ENCODE data around the gene LAMTOR1. TPM values are rescaled to one million over a fixed set of nuclear protein-coding genes. Genes with fewer than 3 reads are reported as not detected.
A peak's percentile ranks its signal among the peaks of the same experiment; 100 is the strongest.

LAMTOR1 gene
- total RNA-seq, 4 donors from 2014 or later: 86.6 to 132 (median 88.1) TPM

DNA sequence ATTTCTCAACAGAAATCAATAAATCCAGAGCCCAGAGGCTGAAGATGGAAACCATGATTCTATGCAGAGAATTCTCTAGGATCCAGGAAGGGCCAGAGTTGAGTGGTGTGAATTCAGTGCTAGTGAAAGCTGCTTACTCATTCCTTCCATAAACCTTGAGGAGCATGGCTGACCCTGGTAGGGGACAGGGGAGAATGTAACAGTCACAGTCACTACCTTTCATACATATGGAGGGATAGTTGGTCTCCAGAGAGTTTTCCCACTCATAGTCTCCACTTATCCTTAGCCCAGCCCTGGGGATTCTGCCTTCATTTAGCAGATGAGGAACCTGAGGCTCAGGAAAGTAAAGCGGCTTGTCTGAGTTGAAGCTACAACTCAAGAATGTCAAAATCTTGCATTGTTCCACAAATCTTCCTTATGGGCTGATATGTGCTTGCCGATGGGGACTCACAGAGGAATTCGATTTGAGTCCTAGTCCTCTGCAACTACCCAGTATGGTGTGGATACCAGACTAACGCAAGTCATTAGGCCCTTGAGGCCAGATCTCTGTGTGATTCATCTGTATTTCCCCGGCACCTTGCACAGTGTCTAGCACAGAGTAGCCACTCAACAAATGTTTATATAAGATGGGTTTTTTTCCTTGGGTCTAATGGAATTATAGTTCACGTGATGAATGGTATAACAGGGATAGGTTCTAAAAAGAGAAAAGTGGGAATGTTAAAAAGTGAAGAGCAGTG is 13.1 kb upstream of the LAMTOR1 start:
- H3K27me3 ChIP-seq: no peaks in the 10 kb centered on the region
- no peak overlapping the region for H3K27ac ChIP-seq
- H3K4me3 ChIP-seq: no peak overlapping the region
- peaks cover 0 to 11% (median 3%) of the 10 kb centered on the region in 4 donors for H3K4me1 ChIP-seq
- no peaks in the 10 kb centered on the region for H3K36me3 ChIP-seq
- no peaks in the 10 kb centered on the region for H3K9me3 ChIP-seq
- no peak for DNase-seq
- TF ChIP-seq POLR2A (IDR thresholded peaks at IDR 0.05): no peak
- no peak for TF ChIP-seq CTCF (IDR thresholded peaks at IDR 0.05)

GRCh38 chr11:72114570-72114969 is 11.5 kb upstream of the LAMTOR1 start:
- no peak for DNase-seq
- H3K4me3 ChIP-seq: no peak overlapping the region
- no peak overlapping the region for H3K27ac ChIP-seq
- peaks cover 0 to 15% (median 3%) of the 10 kb centered on the region in 4 donors for H3K4me1 ChIP-seq
- peaks cover 0 to 5% (median 0%) of the 10 kb centered on the region in 3 donors for H3K36me3 ChIP-seq
- TF ChIP-seq CTCF (IDR thresholded peaks at IDR 0.05) (no peak), POLR2A (IDR thresholded peaks at IDR 0.05) (no peak)
- H3K9me3 ChIP-seq: no peaks in the 10 kb centered on the region
- H3K27me3 ChIP-seq: no peaks in the 10 kb centered on the region

GRCh38 chr11:72112978-72113808 is 10.1 kb upstream of the LAMTOR1 start:
- peaks cover 0 to 15% (median 3%) of the 10 kb centered on the region in 4 donors for H3K4me1 ChIP-seq
- H3K27ac ChIP-seq: peak overlapping the region; percentile 92 to 99 (median 96)
- DNase-seq: no peak
- peaks cover 0 to 10% (median 0%) of the 10 kb centered on the region in 3 donors for H3K36me3 ChIP-seq
- no peaks in the 10 kb centered on the region for H3K9me3 ChIP-seq
- TF ChIP-seq POLR2A (IDR thresholded peaks at IDR 0.05) (no peak), CTCF (IDR thresholded peaks at IDR 0.05) (no peak)
- H3K27me3 ChIP-seq: no peaks in the 10 kb centered on the region
- peak overlapping the region; percentile 61 to 83 (median 71) for H3K4me3 ChIP-seq

- H3K4me1 ChIP-seq: peaks cover 0 to 15% (median 3%) of the 10 kb centered on the region in 4 donors
- H3K4me3 ChIP-seq: peak within 1 kb of the TSS; percentile 61 to 83 (median 71)
- peak; percentile 96 to 100 (median 100) for DNase-seq
- H3K36me3 ChIP-seq: peaks cover 0 to 10% (median 0%) of the 10 kb centered on the region in 3 donors
- no peaks in the 10 kb centered on the region for H3K9me3 ChIP-seq
- no peaks in the 10 kb centered on the region for H3K27me3 ChIP-seq
- TF ChIP-seq CTCF (IDR thresholded peaks at IDR 0.05): no peak
- peak; percentile 92 to 96 for TF ChIP-seq POLR2A (IDR thresholded peaks at IDR 0.05)
- H3K27ac ChIP-seq: peak within 1 kb of the TSS; percentile 92 to 99 (median 96)
These were observed 9.3 kb upstream of the LAMTOR1 start, which contains the start of gene ANAPC15 for GRCh38 chr11:72112143-72112977. Gene ANAPC15, minus strand, starts transcription at chr11:72112695. Its CDS starts 1,419 bp downstream, at chr11:72111276.

All from Peyer's patch (tissue), 4 donors.